ENCODE data around the gene SERPINF2. TPM values are rescaled to one million over a fixed set of nuclear protein-coding genes. Genes with fewer than 3 reads are reported as not detected.

Gene SERPINF2
- total RNA-seq: 0.88 TPM in 1 of 2 replicates, not detected in the other

GRCh38 chr17:1742371-1743087 is at the start of gene SERPINF2:
TSS of gene SERPINF2 (plus strand) at chr17:1742871. CDS start at chr17:1744996, 2,125 bp downstream.

GRCh38 chr17:1709971-1710806 is 32.5 kb upstream of the SERPINF2 start, which contains the start of gene TLCD2:
TSS of gene TLCD2 (minus strand) at chr17:1710377. CDS start at chr17:1710242, 135 bp downstream.

GRCh38 chr17:1724351-1724868 is 18.3 kb upstream of the SERPINF2 start, which contains the start of gene WDR81:
TSS of gene WDR81 (plus strand) at chr17:1724704. CDS start at chr17:1724960, 256 bp downstream.

Other genes starting within 250 kb of the SERPINF2 start
- gene INPP5K, start 226.3 kb upstream of the SERPINF2 start, total RNA-seq: 26.9 and 31.2 TPM in 2 replicates
- gene PITPNA, start 180.1 kb upstream of the SERPINF2 start, total RNA-seq: 19.3 and 31.5 TPM in 2 replicates
- 3.3 and 7.0 TPM in 2 replicates for gene SLC43A2, start 114.0 kb upstream of the SERPINF2 start, total RNA-seq
- gene SCARF1, start 97.1 kb upstream of the SERPINF2 start, total RNA-seq: 2.2 and 3.4 TPM in 2 replicates
- 12.6 and 14.2 TPM in 2 replicates for gene RILP, start 93.0 kb upstream of the SERPINF2 start, total RNA-seq
- 134 and 167 TPM in 2 replicates for gene PRPF8, start 58.0 kb upstream of the SERPINF2 start, total RNA-seq
- gene TLCD2, start 32.5 kb upstream of the SERPINF2 start, total RNA-seq: 1.2 and 8.4 TPM in 2 replicates
- 14.9 and 25.2 TPM in 2 replicates for gene WDR81, start 18.2 kb upstream of the SERPINF2 start, total RNA-seq
- 186 and 978 TPM in 2 replicates for gene SERPINF1, start 19.2 kb downstream of the SERPINF2 start, total RNA-seq
- 4.1 and 11.7 TPM in 2 replicates for gene SMYD4, start 87.0 kb downstream of the SERPINF2 start, total RNA-seq
- 21.6 and 23.6 TPM in 2 replicates for gene RPA1, start 87.1 kb downstream of the SERPINF2 start, total RNA-seq

Measured in epithelial cell of alveolus of lung (primary cell).